ENCODE measurements around the gene TPSD1.
"Not testable (repeated sequence)": the region's sequence is repeated elsewhere in the genome, so short reads cannot be mapped to it uniquely, and the experiment has no call there.

The TPSD1 gene

GRCh38 chr16:1255276-1256122, at the start of gene TPSD1:
TPSD1 (plus strand) TSS chr16:1256069; CDS start chr16:1256281, 212 bp downstream.
- H3K27ac ChIP-seq (ENCODE audit: low read depth, low read length); H3K4me1 ChIP-seq (ENCODE audit: control insufficient read depth in 1 of 2, insufficient read depth in 2 of 2, low read length in 2 of 2); H3K9me3 ChIP-seq (ENCODE audit: control insufficient read depth in 1 of 2, low read length in 2 of 2); H3K9ac ChIP-seq (ENCODE audit: low read depth in 1 of 2, low read length in 2 of 2); H3K36me3 ChIP-seq (ENCODE audit: control insufficient read depth in 1 of 2, insufficient read depth in 2 of 2, low read length in 2 of 2); H3K4me3 ChIP-seq (ENCODE audit: low read depth in 1 of 2, low read length in 2 of 2): not testable (repeated sequence)
- peaks cover 16 to 18% of the 10 kb centered on the region in 2 donors for H3K27me3 ChIP-seq (ENCODE audit: control insufficient read depth in 1 of 2, insufficient read depth in 2 of 2, low read length in 2 of 2)

- no peaks in the 10 kb centered on the region for H3K9me3 ChIP-seq (ENCODE audit: control insufficient read depth in 1 of 2, low read length in 2 of 2)
- no peak overlapping the region for H3K9ac ChIP-seq (ENCODE audit: low read depth in 1 of 2, low read length in 2 of 2)
- H3K36me3 ChIP-seq (ENCODE audit: control insufficient read depth in 1 of 2, insufficient read depth in 2 of 2, low read length in 2 of 2): no peaks in the 10 kb centered on the region
- no peak overlapping the region for H3K4me3 ChIP-seq (ENCODE audit: low read depth in 1 of 2, low read length in 2 of 2)
- H3K27me3 ChIP-seq (ENCODE audit: control insufficient read depth in 1 of 2, insufficient read depth in 2 of 2, low read length in 2 of 2): no peaks in the 10 kb centered on the region
- no peak overlapping the region for H3K27ac ChIP-seq (ENCODE audit: low read depth, low read length)
- no peaks in the 10 kb centered on the region for H3K4me1 ChIP-seq (ENCODE audit: control insufficient read depth in 1 of 2, insufficient read depth in 2 of 2, low read length in 2 of 2)
These were observed 49.5 kb upstream of the TPSD1 start for GRCh38 chr16:1206326-1206725.

- H3K36me3 ChIP-seq (ENCODE audit: control insufficient read depth in 1 of 2, insufficient read depth in 2 of 2, low read length in 2 of 2): no peaks in the 10 kb centered on the region
- H3K27me3 ChIP-seq (ENCODE audit: control insufficient read depth in 1 of 2, insufficient read depth in 2 of 2, low read length in 2 of 2): no peaks in the 10 kb centered on the region
- H3K9me3 ChIP-seq (ENCODE audit: control insufficient read depth in 1 of 2, low read length in 2 of 2): no peaks in the 10 kb centered on the region
- no peak overlapping the region for H3K9ac ChIP-seq (ENCODE audit: low read depth in 1 of 2, low read length in 2 of 2)
- H3K27ac ChIP-seq (ENCODE audit: low read depth, low read length): no peak overlapping the region
- H3K4me3 ChIP-seq (ENCODE audit: low read depth in 1 of 2, low read length in 2 of 2): no peak overlapping the region
- no peaks in the 10 kb centered on the region for H3K4me1 ChIP-seq (ENCODE audit: control insufficient read depth in 1 of 2, insufficient read depth in 2 of 2, low read length in 2 of 2)
These were observed 49.1 kb upstream of the TPSD1 start for GRCh38 chr16:1206786-1207185.

GRCh38 chr16:1208239-1208830, 47.5 kb upstream of the TPSD1 start:
- H3K4me1 ChIP-seq (ENCODE audit: control insufficient read depth in 1 of 2, insufficient read depth in 2 of 2, low read length in 2 of 2): no peaks in the 10 kb centered on the region
- H3K9me3 ChIP-seq (ENCODE audit: control insufficient read depth in 1 of 2, low read length in 2 of 2): no peaks in the 10 kb centered on the region
- H3K9ac ChIP-seq (ENCODE audit: low read depth in 1 of 2, low read length in 2 of 2): no peak overlapping the region
- no peak overlapping the region for H3K27ac ChIP-seq (ENCODE audit: low read depth, low read length)
- H3K27me3 ChIP-seq (ENCODE audit: control insufficient read depth in 1 of 2, insufficient read depth in 2 of 2, low read length in 2 of 2): no peaks in the 10 kb centered on the region
- H3K4me3 ChIP-seq (ENCODE audit: low read depth in 1 of 2, low read length in 2 of 2): no peak overlapping the region
- H3K36me3 ChIP-seq (ENCODE audit: control insufficient read depth in 1 of 2, insufficient read depth in 2 of 2, low read length in 2 of 2): no peaks in the 10 kb centered on the region

- no peaks in the 10 kb centered on the region for H3K9me3 ChIP-seq (ENCODE audit: control insufficient read depth in 1 of 2, low read length in 2 of 2)
- no peaks in the 10 kb centered on the region for H3K27me3 ChIP-seq (ENCODE audit: control insufficient read depth in 1 of 2, insufficient read depth in 2 of 2, low read length in 2 of 2)
- H3K36me3 ChIP-seq (ENCODE audit: control insufficient read depth in 1 of 2, insufficient read depth in 2 of 2, low read length in 2 of 2): no peaks in the 10 kb centered on the region
- no peaks in the 10 kb centered on the region for H3K4me1 ChIP-seq (ENCODE audit: control insufficient read depth in 1 of 2, insufficient read depth in 2 of 2, low read length in 2 of 2)
- no peak overlapping the region for H3K27ac ChIP-seq (ENCODE audit: low read depth, low read length)
- no peak overlapping the region for H3K9ac ChIP-seq (ENCODE audit: low read depth in 1 of 2, low read length in 2 of 2)
- no peak overlapping the region for H3K4me3 ChIP-seq (ENCODE audit: low read depth in 1 of 2, low read length in 2 of 2)
These were observed 46.8 kb upstream of the TPSD1 start for GRCh38 chr16:1209081-1209480.

GRCh38 chr16:1210461-1210860, 45.4 kb upstream of the TPSD1 start:
- H3K9me3 ChIP-seq (ENCODE audit: control insufficient read depth in 1 of 2, low read length in 2 of 2): no peaks in the 10 kb centered on the region
- H3K4me3 ChIP-seq (ENCODE audit: low read depth in 1 of 2, low read length in 2 of 2): no peak overlapping the region
- H3K36me3 ChIP-seq (ENCODE audit: control insufficient read depth in 1 of 2, insufficient read depth in 2 of 2, low read length in 2 of 2): no peaks in the 10 kb centered on the region
- H3K4me1 ChIP-seq (ENCODE audit: control insufficient read depth in 1 of 2, insufficient read depth in 2 of 2, low read length in 2 of 2): no peaks in the 10 kb centered on the region
- no peak overlapping the region for H3K27ac ChIP-seq (ENCODE audit: low read depth, low read length)
- no peak overlapping the region for H3K9ac ChIP-seq (ENCODE audit: low read depth in 1 of 2, low read length in 2 of 2)
- no peaks in the 10 kb centered on the region for H3K27me3 ChIP-seq (ENCODE audit: control insufficient read depth in 1 of 2, insufficient read depth in 2 of 2, low read length in 2 of 2)

GRCh38 chr16:1211451-1212268, 44.2 kb upstream of the TPSD1 start:
- Histone ChIP-seq H3K27me3 (ENCODE audit: control insufficient read depth in 1 of 2, insufficient read depth in 2 of 2, low read length in 2 of 2) (no peaks in the 10 kb centered on the region), H3K9me3 (ENCODE audit: control insufficient read depth in 1 of 2, low read length in 2 of 2) (no peaks in the 10 kb centered on the region), H3K36me3 (ENCODE audit: control insufficient read depth in 1 of 2, insufficient read depth in 2 of 2, low read length in 2 of 2) (no peaks in the 10 kb centered on the region), H3K4me3 (ENCODE audit: low read depth in 1 of 2, low read length in 2 of 2) (no peak overlapping the region), H3K9ac (ENCODE audit: low read depth in 1 of 2, low read length in 2 of 2) (no peak overlapping the region), H3K4me1 (ENCODE audit: control insufficient read depth in 1 of 2, insufficient read depth in 2 of 2, low read length in 2 of 2) (no peaks in the 10 kb centered on the region), H3K27ac (ENCODE audit: low read depth, low read length) (no peak overlapping the region)

GRCh38 chr16:1212616-1213194, 43.2 kb upstream of the TPSD1 start:
- Histone ChIP-seq H3K27me3 (ENCODE audit: control insufficient read depth in 1 of 2, insufficient read depth in 2 of 2, low read length in 2 of 2) (no peaks in the 10 kb centered on the region), H3K4me1 (ENCODE audit: control insufficient read depth in 1 of 2, insufficient read depth in 2 of 2, low read length in 2 of 2) (no peaks in the 10 kb centered on the region), H3K4me3 (ENCODE audit: low read depth in 1 of 2, low read length in 2 of 2) (no peak overlapping the region), H3K27ac (ENCODE audit: low read depth, low read length) (no peak overlapping the region), H3K9me3 (ENCODE audit: control insufficient read depth in 1 of 2, low read length in 2 of 2) (no peaks in the 10 kb centered on the region), H3K36me3 (ENCODE audit: control insufficient read depth in 1 of 2, insufficient read depth in 2 of 2, low read length in 2 of 2) (no peaks in the 10 kb centered on the region), H3K9ac (ENCODE audit: low read depth in 1 of 2, low read length in 2 of 2) (no peak overlapping the region)

- Histone ChIP-seq H3K27me3 (ENCODE audit: control insufficient read depth in 1 of 2, insufficient read depth in 2 of 2, low read length in 2 of 2) (no peaks in the 10 kb centered on the region), H3K4me1 (ENCODE audit: control insufficient read depth in 1 of 2, insufficient read depth in 2 of 2, low read length in 2 of 2) (no peaks in the 10 kb centered on the region), H3K36me3 (ENCODE audit: control insufficient read depth in 1 of 2, insufficient read depth in 2 of 2, low read length in 2 of 2) (no peaks in the 10 kb centered on the region), H3K9ac (ENCODE audit: low read depth in 1 of 2, low read length in 2 of 2) (no peak overlapping the region), H3K9me3 (ENCODE audit: control insufficient read depth in 1 of 2, low read length in 2 of 2) (no peaks in the 10 kb centered on the region), H3K4me3 (ENCODE audit: low read depth in 1 of 2, low read length in 2 of 2) (no peak overlapping the region), H3K27ac (ENCODE audit: low read depth, low read length) (no peak overlapping the region)
These were observed 42.6 kb upstream of the TPSD1 start for GRCh38 chr16:1213231-1213630.
